ENCODE results near the gene RNF212.

The RNF212 gene

DNA sequence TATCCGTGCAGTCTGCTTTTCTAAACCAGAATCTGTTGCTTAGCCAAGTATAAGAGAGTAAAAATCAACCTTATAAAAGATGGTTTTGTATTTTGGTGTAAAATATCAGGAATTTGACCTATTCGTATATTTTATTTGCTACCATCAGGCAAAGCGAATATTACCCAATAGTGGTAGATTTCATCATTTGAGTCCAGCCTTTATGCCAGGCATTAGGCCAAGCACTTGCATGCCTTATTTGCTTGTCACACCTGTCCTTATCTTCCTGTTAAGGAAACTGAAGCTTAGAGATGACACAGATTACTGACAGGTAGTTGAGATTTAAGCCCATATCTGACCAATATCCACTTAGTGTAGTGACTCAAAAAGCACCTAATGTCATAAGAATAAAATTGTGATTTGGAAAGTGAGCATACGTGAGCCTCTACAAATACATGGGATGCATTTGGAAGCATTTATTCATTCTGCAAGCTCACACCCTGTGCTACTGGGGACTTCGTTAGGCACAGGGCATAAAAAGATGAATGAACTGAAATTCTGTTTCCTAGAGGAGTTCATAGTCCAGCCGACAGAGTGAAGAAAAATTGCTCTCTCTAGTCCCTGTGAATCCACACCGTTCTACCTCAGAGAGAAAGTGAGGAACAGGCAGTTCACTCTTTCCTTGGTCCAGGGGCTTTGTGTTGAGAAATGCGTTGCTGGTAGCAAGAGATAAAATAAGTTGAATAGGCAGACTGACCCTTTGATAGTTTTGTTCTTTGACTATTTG, 2.3 kb upstream of the RNF212 start:
- DNase-seq (ENCODE audit: extremely low read depth, low read depth): no peak
- TF ChIP-seq, protein P1, sequence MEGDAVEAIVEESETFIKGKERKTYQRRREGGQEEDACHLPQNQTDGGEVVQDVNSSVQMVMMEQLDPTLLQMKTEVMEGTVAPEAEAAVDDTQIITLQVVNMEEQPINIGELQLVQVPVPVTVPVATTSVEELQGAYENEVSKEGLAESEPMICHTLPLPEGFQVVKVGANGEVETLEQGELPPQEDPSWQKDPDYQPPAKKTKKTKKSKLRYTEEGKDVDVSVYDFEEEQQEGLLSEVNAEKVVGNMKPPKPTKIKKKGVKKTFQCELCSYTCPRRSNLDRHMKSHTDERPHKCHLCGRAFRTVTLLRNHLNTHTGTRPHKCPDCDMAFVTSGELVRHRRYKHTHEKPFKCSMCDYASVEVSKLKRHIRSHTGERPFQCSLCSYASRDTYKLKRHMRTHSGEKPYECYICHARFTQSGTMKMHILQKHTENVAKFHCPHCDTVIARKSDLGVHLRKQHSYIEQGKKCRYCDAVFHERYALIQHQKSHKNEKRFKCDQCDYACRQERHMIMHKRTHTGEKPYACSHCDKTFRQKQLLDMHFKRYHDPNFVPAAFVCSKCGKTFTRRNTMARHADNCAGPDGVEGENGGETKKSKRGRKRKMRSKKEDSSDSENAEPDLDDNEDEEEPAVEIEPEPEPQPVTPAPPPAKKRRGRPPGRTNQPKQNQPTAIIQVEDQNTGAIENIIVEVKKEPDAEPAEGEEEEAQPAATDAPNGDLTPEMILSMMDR (IDR thresholded peaks at IDR 0.05; ENCODE audit: low read depth, low read length): no peak

DNA sequence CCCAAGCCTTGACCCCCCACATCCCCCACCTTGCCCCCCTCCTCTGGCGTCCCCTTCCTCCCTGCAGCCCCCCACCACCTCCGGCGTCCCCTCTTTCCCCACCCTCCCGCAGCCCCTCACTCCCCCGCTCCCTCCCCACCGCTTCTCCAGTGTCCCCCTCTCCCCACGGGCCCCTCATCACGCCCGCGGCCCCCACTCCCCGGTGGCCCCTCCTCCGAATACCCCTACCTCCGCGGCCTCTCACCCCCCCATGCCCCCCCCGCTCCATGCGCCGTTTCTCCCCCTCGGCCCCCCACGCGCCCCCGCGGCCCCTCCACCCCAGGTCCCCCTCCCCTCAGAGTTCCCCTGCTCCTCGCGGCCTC, 562 bp downstream of the RNF212 start:
- no peak for DNase-seq (ENCODE audit: extremely low read depth, low read depth)
- TF ChIP-seq, protein P1 (IDR thresholded peaks at IDR 0.05; ENCODE audit: low read depth, low read length): no peak

DNA sequence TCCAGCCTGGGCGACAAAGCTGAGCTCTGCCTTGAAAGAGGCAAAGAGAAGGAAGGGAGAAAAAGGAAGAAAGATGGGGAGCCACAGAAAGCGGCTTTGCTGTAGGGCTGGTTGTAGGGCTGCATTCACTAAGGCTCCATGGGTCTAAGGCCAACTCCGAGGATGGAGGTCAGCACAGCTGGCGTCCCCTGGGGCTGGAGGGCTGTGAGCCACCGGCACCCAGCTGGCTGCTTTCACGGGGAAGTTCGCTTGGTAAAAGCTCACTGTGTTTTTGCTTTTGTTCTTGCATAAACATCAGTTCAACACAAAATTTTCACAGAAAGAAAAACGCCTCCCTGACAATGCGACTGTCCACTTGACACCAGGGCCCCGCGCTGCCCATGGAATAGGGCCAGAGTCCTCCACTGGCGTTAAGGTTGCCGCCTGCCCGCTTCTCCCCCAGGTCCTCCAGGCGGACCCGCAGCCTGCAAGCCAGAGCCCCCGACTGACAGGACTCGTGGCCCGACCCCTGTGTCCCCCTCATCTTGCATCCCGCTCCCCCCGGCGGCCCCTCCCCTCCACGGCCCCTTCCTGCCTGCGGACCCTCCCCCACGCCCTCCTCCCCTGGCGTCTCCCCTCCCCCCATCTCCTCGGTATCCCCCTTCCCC, 1.1 kb downstream of the RNF212 start:
- no peak for DNase-seq (ENCODE audit: extremely low read depth, low read depth)
- TF ChIP-seq, protein P1 (IDR thresholded peaks at IDR 0.05; ENCODE audit: low read depth, low read length): no peak

DNA sequence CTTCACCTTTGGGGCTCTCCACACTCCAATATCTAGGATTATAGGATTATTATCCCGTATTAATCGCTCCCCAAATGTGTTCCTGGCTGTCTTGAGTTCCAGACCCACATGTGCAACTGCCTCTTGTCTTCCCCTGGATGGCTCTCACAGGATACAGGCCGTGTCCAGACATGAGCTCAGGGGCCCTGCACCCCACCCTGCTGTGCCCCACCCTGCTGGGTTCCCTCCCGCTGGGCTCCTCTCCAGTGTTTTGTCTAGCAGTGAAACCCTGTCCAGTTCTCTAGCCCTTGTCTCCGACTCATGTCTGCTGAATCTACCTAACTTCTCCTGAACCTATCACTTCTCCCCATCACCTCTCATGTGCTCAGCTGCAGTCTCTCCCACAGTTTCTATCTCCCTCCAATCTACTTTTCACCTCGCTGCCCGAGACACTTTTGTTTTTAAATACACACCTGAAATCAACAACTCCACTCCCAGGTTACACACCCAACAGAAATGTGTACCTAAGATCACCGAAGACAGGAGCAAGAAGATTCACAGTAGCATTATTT, 2.0 kb downstream of the RNF212 start:
- TF ChIP-seq, protein P1 (IDR thresholded peaks at IDR 0.05; ENCODE audit: low read depth, low read length): no peak
- no peak for DNase-seq (ENCODE audit: extremely low read depth, low read depth)

DNA sequence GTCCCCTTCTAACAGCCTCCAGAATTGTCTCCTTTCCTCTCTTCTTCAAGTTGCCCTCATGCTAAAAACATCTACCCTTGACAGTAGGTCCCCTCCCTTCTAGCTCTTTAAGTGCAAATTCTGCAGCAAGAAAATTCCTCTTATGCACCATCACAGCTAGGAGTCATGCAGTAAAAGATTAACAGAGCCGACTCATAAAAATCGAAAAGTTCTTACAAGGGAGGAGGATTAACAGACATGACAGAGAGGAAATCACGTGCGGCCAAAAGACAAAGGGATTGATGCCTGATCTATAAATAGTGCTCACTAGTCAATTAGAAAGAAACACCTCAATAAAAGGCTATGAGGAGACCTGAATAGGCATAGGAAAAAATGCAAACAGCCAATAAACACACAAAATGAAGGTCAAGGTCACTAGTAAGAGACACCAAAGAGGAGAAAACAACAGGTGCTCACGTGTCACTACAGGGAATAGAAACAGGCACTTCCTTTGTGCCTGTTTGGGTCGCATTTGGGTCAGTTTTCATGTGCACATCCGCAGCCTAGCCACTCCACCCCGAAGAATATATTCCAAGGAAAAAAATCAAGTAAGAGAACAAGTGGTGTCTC, 3.4 kb downstream of the RNF212 start:
- no peak for DNase-seq (ENCODE audit: extremely low read depth, low read depth)
- TF ChIP-seq, protein P1 (IDR thresholded peaks at IDR 0.05; ENCODE audit: low read depth, low read length): no peak

DNA sequence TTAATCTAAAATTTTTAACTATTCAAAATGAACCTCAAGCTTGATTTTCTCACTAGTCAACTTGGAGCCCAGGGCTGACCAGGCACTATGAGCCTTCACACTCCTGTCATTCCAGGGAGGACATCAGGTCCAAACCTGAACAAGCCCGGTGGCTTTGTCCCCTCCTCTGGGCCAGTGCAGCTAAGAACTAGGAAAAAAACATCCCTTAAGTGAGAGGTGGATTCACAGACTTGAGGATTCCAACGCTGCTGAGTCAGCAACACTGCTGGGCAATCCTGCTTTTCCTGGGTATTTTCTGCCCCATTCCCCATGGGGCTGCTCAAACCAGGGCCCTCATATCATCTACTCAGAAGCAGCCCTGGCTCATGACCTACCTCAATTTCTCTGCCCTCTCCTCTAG, 4.0 kb downstream of the RNF212 start:
- TF ChIP-seq, protein P1 (IDR thresholded peaks at IDR 0.05; ENCODE audit: low read depth, low read length): no peak
- no peak for DNase-seq (ENCODE audit: extremely low read depth, low read depth)

DNA sequence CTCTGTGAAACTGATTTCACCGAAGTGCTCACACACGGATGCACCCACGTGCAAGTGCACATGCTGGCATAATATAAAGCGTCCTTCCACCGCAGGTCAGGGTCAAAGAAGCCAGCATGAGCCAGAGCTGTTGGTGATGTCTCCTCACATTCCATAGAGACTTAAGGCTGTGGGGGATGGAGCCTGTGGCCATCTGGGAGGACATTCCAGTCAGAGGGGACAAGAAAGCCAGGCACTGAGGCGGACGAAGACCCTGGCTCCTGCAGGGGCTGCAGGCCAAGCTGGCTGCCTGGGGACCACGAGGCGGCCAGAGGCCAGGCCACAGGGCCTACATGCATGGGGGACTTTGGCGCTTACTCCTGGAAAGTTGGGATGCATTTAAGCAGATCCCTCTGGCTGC, 7.7 kb downstream of the RNF212 start:
- TF ChIP-seq, protein P1 (IDR thresholded peaks at IDR 0.05; ENCODE audit: low read depth, low read length): no peak
- DNase-seq (ENCODE audit: extremely low read depth, low read depth): no peak

All from AG09319 (cell line).